Measurements from ENCODE around the gene CNOT3.
"Not testable (repeated sequence)": the region's sequence is repeated elsewhere in the genome, so short reads cannot be mapped to it uniquely, and the experiment has no call there.

Gene CNOT3

DNA sequence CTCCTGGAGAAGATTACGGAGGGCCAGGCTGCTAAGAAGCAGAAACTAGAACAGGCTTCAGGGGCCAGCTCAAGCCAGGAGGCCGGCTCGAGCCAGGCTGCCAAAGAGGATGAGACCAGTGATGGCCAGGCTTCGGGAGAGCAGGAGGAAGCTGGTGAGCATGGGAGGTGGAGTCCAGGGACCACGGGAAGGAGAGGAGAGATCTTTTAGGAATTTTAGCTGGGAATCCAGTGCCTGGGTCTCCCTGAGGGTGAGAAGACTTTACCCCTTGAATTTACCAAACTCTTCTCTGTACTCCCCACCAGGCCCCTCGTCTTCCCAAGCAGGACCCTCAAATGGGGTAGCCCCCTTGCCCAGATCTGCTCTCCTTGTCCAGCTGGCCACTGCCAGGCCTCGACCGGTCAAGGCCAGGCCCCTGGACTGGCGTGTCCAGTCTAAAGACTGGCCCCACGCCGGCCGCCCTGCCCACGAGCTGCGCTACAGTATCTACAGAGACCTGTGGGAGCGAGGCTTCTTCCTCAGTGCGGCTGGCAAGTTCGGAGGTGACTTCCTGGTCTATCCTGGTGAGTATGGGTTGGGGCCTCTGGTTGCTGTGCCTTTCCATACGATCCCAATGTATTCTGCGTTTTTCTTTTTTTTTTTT is 54.4 kb downstream of the CNOT3 start:
- peak overlapping the region; percentile 80 for H3K27ac Mint-ChIP-seq
- H3K27me3 Mint-ChIP-seq (ENCODE audit: low read depth) = no peaks in the 10 kb centered on the region
- no peak for DNase-seq (ENCODE audit: low spot score)
- H3K9me3 Mint-ChIP-seq = no peaks in the 10 kb centered on the region
- peaks cover 31% of the 10 kb centered on the region for H3K4me1 Mint-ChIP-seq (ENCODE audit: low read depth)
- H3K36me3 Mint-ChIP-seq (ENCODE audit: low read depth) = peaks cover 18% of the 10 kb centered on the region
- peak overlapping the region; percentile 88 for H3K4me3 Mint-ChIP-seq

GRCh38 chr19:54193011-54193410 is 55.4 kb downstream of the CNOT3 start:
- Mint-ChIP-seq H3K4me3 (peak overlapping the region; percentile 4), H3K27me3 (ENCODE audit: low read depth) (no peaks in the 10 kb centered on the region), H3K36me3 (ENCODE audit: low read depth) (peaks cover 10% of the 10 kb centered on the region), H3K27ac (no peak overlapping the region), H3K9me3 (no peaks in the 10 kb centered on the region), H3K4me1 (ENCODE audit: low read depth) (peaks cover 21% of the 10 kb centered on the region)
- no peak for DNase-seq (ENCODE audit: low spot score)

GRCh38 chr19:54194463-54194862 is 56.9 kb downstream of the CNOT3 start:
- peaks cover 10% of the 10 kb centered on the region for H3K36me3 Mint-ChIP-seq (ENCODE audit: low read depth)
- not testable (repeated sequence) for H3K27me3 Mint-ChIP-seq (ENCODE audit: low read depth); H3K27ac Mint-ChIP-seq; H3K9me3 Mint-ChIP-seq; H3K4me3 Mint-ChIP-seq; DNase-seq (ENCODE audit: low spot score)
- peaks cover 20% of the 10 kb centered on the region for H3K4me1 Mint-ChIP-seq (ENCODE audit: low read depth)

GRCh38 chr19:54196536-54196935 is 59.0 kb downstream of the CNOT3 start:
- no peak overlapping the region for H3K27ac Mint-ChIP-seq
- no peaks in the 10 kb centered on the region for H3K9me3 Mint-ChIP-seq
- no peak overlapping the region for H3K4me3 Mint-ChIP-seq
- peaks cover 18% of the 10 kb centered on the region for H3K36me3 Mint-ChIP-seq (ENCODE audit: low read depth)
- peaks cover 26% of the 10 kb centered on the region for H3K4me1 Mint-ChIP-seq (ENCODE audit: low read depth)
- no peak for DNase-seq (ENCODE audit: low spot score)
- no peaks in the 10 kb centered on the region for H3K27me3 Mint-ChIP-seq (ENCODE audit: low read depth)

GRCh38 chr19:54197121-54197520 is 59.6 kb downstream of the CNOT3 start:
- no peak for DNase-seq (ENCODE audit: low spot score)
- no peaks in the 10 kb centered on the region for H3K27me3 Mint-ChIP-seq (ENCODE audit: low read depth)
- H3K27ac Mint-ChIP-seq = no peak overlapping the region
- H3K9me3 Mint-ChIP-seq = no peaks in the 10 kb centered on the region
- no peak overlapping the region for H3K4me3 Mint-ChIP-seq
- peaks cover 25% of the 10 kb centered on the region for H3K4me1 Mint-ChIP-seq (ENCODE audit: low read depth)
- H3K36me3 Mint-ChIP-seq (ENCODE audit: low read depth) = peaks cover 24% of the 10 kb centered on the region

DNA sequence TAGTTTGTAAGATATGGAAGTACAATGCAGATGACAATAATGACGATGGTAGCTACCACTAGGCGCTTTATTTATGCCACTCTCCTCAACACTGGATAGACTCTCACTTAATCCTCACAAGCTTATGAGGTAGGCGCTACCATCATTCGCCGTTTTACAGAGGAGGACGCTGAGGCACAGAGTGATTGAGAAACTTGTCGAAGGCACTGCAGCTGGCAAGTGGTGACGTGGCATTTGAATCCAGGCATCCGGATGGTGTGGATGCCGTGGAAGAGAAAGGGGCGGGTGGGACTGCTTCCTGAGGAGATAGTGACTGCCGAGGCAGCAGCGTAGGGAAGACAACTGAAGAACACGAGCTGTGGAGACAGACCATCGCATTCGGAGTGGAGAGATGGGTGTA is 61.8 kb downstream of the CNOT3 start:
- Mint-ChIP-seq H3K9me3 (no peaks in the 10 kb centered on the region), H3K4me1 (ENCODE audit: low read depth) (peaks cover 33% of the 10 kb centered on the region)
- DNase-seq (ENCODE audit: low spot score) = no peak

GRCh38 chr19:54201172-54201701 is 63.7 kb downstream of the CNOT3 start:
- no peaks in the 10 kb centered on the region for H3K9me3 Mint-ChIP-seq
- H3K36me3 Mint-ChIP-seq (ENCODE audit: low read depth) = peaks cover 54% of the 10 kb centered on the region
- peaks cover 48% of the 10 kb centered on the region for H3K4me1 Mint-ChIP-seq (ENCODE audit: low read depth)
- H3K27me3 Mint-ChIP-seq (ENCODE audit: low read depth) = no peaks in the 10 kb centered on the region
- H3K27ac Mint-ChIP-seq = peak overlapping the region; percentile 100
- peak overlapping the region; percentile 100 for H3K4me3 Mint-ChIP-seq
- no peak for DNase-seq (ENCODE audit: low spot score)

More for the DNA sequence above, 61.8 kb downstream of the CNOT3 start:
- no peaks in the 10 kb centered on the region for H3K27me3 Mint-ChIP-seq (ENCODE audit: low read depth)
- H3K4me3 Mint-ChIP-seq = peak overlapping the region; percentile 81
- H3K36me3 Mint-ChIP-seq (ENCODE audit: low read depth) = peaks cover 42% of the 10 kb centered on the region
- peak overlapping the region; percentile 70 for H3K27ac Mint-ChIP-seq

- DNase-seq (ENCODE audit: low spot score) = no peak
- H3K36me3 Mint-ChIP-seq (ENCODE audit: low read depth) = peaks cover 61% of the 10 kb centered on the region
- H3K27me3 Mint-ChIP-seq (ENCODE audit: low read depth) = no peaks in the 10 kb centered on the region
- H3K9me3 Mint-ChIP-seq = no peaks in the 10 kb centered on the region
- peak overlapping the region; percentile 100 for H3K4me3 Mint-ChIP-seq
- peaks cover 54% of the 10 kb centered on the region for H3K4me1 Mint-ChIP-seq (ENCODE audit: low read depth)
- no peak overlapping the region for H3K27ac Mint-ChIP-seq
These were observed 64.4 kb downstream of the CNOT3 start for GRCh38 chr19:54201980-54202379.

DNA sequence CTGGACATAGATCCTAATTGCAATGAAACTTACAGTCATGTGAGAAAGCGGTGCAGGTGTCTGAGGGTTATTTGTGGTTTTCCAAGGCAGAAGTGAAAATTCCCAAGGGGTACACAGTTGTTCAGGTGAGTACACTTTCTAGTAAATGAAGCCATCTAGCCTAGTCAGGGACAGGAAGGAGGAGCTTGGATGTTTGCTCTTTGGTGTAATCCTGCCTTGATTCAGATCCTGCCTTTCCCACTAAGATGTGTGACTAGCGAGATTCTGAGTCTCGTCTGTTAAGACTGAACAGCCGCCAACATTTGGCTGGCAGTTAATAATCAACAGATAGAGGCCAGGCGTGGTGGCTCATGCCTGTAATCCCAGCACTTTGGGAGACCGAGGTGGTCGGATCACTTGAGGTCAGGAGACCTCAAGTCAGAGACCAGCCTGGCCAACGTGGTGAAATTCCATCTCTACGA is 65.6 kb downstream of the CNOT3 start:
- Mint-ChIP-seq H3K9me3 (no peaks in the 10 kb centered on the region), H3K36me3 (ENCODE audit: low read depth) (peaks cover 73% of the 10 kb centered on the region), H3K4me1 (ENCODE audit: low read depth) (peaks cover 65% of the 10 kb centered on the region), H3K4me3 (peak overlapping the region; percentile 100), H3K27me3 (ENCODE audit: low read depth) (no peaks in the 10 kb centered on the region), H3K27ac (peak overlapping the region; percentile 36)
- no peak for DNase-seq (ENCODE audit: low spot score)

DNA sequence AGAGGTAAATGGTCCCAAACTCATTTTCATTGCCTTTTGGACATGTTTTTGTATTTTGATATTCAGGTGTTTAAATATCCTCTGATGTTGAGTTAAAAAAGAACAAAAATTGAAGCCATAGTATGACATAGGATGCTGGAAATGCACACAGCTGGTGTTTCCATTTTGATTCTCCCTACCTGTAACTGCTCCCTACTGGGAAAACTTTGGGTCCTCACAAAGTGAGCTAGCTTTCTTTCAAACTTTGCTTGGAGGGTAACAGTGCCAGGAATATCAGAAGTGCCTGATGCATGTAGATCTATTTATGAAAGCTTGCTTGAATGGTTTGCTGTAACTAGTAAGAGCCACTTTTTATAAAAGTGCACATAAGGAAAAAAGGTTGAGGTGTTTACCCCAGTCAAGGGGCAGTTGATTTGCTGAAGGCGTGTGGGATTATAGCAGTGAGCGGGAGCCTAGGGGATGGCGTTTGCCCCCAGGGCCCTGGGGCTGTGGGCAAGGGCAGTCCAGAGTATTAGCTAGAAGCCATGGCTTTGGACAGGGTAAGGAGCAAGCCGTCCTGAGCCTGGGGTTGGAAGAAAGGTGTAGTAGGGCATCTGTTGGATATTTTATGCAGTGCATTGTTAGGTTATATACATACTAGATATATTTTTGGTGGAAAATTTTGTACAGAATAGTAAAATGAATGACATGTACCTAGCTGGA is 67.4 kb downstream of the CNOT3 start:
- H3K27me3 Mint-ChIP-seq (ENCODE audit: low read depth) = no peaks in the 10 kb centered on the region
- H3K9me3 Mint-ChIP-seq = no peaks in the 10 kb centered on the region
- peaks cover 80% of the 10 kb centered on the region for H3K36me3 Mint-ChIP-seq (ENCODE audit: low read depth)
- peak overlapping the region; percentile 27 for H3K4me3 Mint-ChIP-seq
- no peak overlapping the region for H3K27ac Mint-ChIP-seq
- H3K4me1 Mint-ChIP-seq (ENCODE audit: low read depth) = peaks cover 69% of the 10 kb centered on the region
- no peak for DNase-seq (ENCODE audit: low spot score)

Data from T-helper 2 cell treated with Interferon-gamma antibody and Interleukin-4, amounts not matched to agents 5 μg/mL and 100 μg/mL, for 36 hours (primary cell).